Karpas-422 (cell line): Measurements from ENCODE around the gene KRTAP29-1. TPM values are rescaled to one million over a fixed set of nuclear protein-coding genes. Genes with fewer than 3 reads are reported as not detected.
A peak's percentile ranks its signal among the peaks of the same experiment; 100 is the strongest.

ENCODE experiments used
- DNase-seq: peaks from one replicate; pipeline ENCODE4 v3.0.0-alpha.2; 2015
- H2AFZ ChIP-seq: fragments of 200-600 bp; sonication (generic); 2 replicates; pipeline ENCODE4 v1.6.1; 2014; ENCODE audit warnings: antibody characterized with exemption, low read length, mixed read lengths
- H3K27ac ChIP-seq: fragments of 200-600 bp; sonication (generic); 2 replicates; pipeline ENCODE4 v1.5.1; 2014; ENCODE audit warnings: mild to moderate bottlenecking, low read length, moderate library complexity
- H3K27me3 ChIP-seq: fragments of 200-600 bp; sonication (generic); 2 replicates; pipeline ENCODE4 v1.6.1; 2014; ENCODE audit warnings: low read length, mixed read lengths
- H3K36me3 ChIP-seq: fragments of 200-600 bp; sonication (generic); 2 replicates; pipeline ENCODE4 v1.6.1; 2014; ENCODE audit warnings: low read length, mixed read lengths; ENCODE audit not compliant: insufficient read depth
- H3K4me1 ChIP-seq: fragments of 200-600 bp; sonication (generic); 2 replicates; pipeline ENCODE4 v1.6.1; 2014; ENCODE audit warnings: mild to moderate bottlenecking, low read length, mixed read lengths
- H3K4me2 ChIP-seq: fragments of 200-600 bp; sonication (generic); 2 replicates; pipeline ENCODE4 v1.6.1; 2014; ENCODE audit warnings: low read length, low read depth, mild to moderate bottlenecking; ENCODE audit not compliant: poor library complexity, severe bottlenecking
- H3K4me3 ChIP-seq: fragments of 200-600 bp; sonication (generic); 2 replicates; pipeline ENCODE4 v1.5.1; 2014; ENCODE audit warnings: mild to moderate bottlenecking, antibody characterized with exemption, low read length, mixed read lengths
- H3K79me2 ChIP-seq: fragments of 200-600 bp; sonication (generic); 2 replicates; pipeline ENCODE4 v1.6.1; 2014; ENCODE audit warnings: mild to moderate bottlenecking, low read length, mixed read lengths
- H3K9ac ChIP-seq: fragments of 200-600 bp; sonication (generic); 2 replicates; pipeline ENCODE4 v1.6.0; 2014; ENCODE audit warnings: low read length
- H3K9me2 ChIP-seq: fragments of 200-600 bp; sonication (generic), shearing (Covaris generic); replicated peaks from 2 replicates; pipeline ENCODE4 v1.6.0; 2014; ENCODE audit warnings: mild to moderate bottlenecking, low read length, moderate library complexity; ENCODE audit not compliant: insufficient read depth
- H3K9me3 ChIP-seq: fragments of 300-700, 200-600 bp; sonication (generic); 2 replicates; pipeline ENCODE4 v1.6.1; 2014; ENCODE audit warnings: low read length, mixed read lengths
- H4K20me1 ChIP-seq: fragments of 200-600 bp; sonication (generic); 2 replicates; pipeline ENCODE4 v1.6.1; 2014; ENCODE audit warnings: mild to moderate bottlenecking, antibody characterized with exemption, low read length, low read depth; ENCODE audit not compliant: insufficient read depth
- total RNA-seq: library from RNA; depleted of rRNA; stranded (reverse); fragments of >200 nt; shearing (Covaris generic); gene quantifications from 2 replicates; pipeline ENCODE4 v1.2.3, GENCODE V29; 2014; ENCODE audit warnings: low replicate concordance

KRTAP29-1 gene
- total RNA-seq, 1 experiment from 2014 or later: not detected

GRCh38 chr17:41311111-41311510 lies 8.5 kb upstream of the KRTAP29-1 start:
- no peaks in the 10 kb centered on the region for H3K36me3 ChIP-seq
- no peak overlapping the region for H3K4me2 ChIP-seq
- no peaks in the 10 kb centered on the region for H3K27me3 ChIP-seq
- H2AFZ ChIP-seq: no peak overlapping the region
- H4K20me1 ChIP-seq: no peaks in the 10 kb centered on the region
- peaks cover 3% of the 10 kb centered on the region; the same call in 1 of the 2 replicates for H3K4me1 ChIP-seq
- no peak overlapping the region for H3K27ac ChIP-seq
- H3K4me3 ChIP-seq: no peak overlapping the region
- no peak for DNase-seq
- no peaks in the 10 kb centered on the region for H3K9me3 ChIP-seq
- no peaks in the 10 kb centered on the region for H3K9me2 ChIP-seq
- no peak overlapping the region for H3K9ac ChIP-seq
- no peaks in the 10 kb centered on the region for H3K79me2 ChIP-seq

- Histone ChIP-seq H3K4me2 (no peak within 1 kb of the TSS), H2AFZ (no peak within 1 kb of the TSS), H3K27ac (no peak within 1 kb of the TSS), H3K9me3 (no peaks in the 10 kb centered on the region), H3K9ac (no peak within 1 kb of the TSS), H4K20me1 (no peaks in the 10 kb centered on the region), H3K9me2 (no peaks in the 10 kb centered on the region), H3K4me1 (peaks cover 3% of the 10 kb centered on the region; the same call in 1 of the 2 replicates), H3K27me3 (no peaks in the 10 kb centered on the region), H3K4me3 (no peak within 1 kb of the TSS), H3K36me3 (no peaks in the 10 kb centered on the region), H3K79me2 (no peaks in the 10 kb centered on the region)
- DNase-seq: no peak
These were observed 6.3 kb upstream of the KRTAP29-1 start, which contains the start of gene KRTAP16-1 for GRCh38 chr17:41308918-41309359. TSS of gene KRTAP16-1 (minus strand) at chr17:41309309. CDS start at chr17:41309253, 56 bp downstream.

- Histone ChIP-seq H3K9ac (no peak overlapping the region), H3K4me1 (peaks cover 3% of the 10 kb centered on the region; the same call in 1 of the 2 replicates), H3K79me2 (no peaks in the 10 kb centered on the region), H3K27ac (no peak overlapping the region), H3K9me2 (no peaks in the 10 kb centered on the region), H3K36me3 (no peaks in the 10 kb centered on the region), H3K4me3 (no peak overlapping the region), H3K4me2 (no peak overlapping the region), H3K9me3 (no peaks in the 10 kb centered on the region), H2AFZ (no peak overlapping the region), H4K20me1 (no peaks in the 10 kb centered on the region), H3K27me3 (no peaks in the 10 kb centered on the region)
- peak; percentile 43 for DNase-seq
These were observed 5.7 kb upstream of the KRTAP29-1 start for GRCh38 chr17:41308251-41308917.

GRCh38 chr17:41307647-41308046 lies 5.0 kb upstream of the KRTAP29-1 start:
- Histone ChIP-seq H3K9me2 (no peaks in the 10 kb centered on the region), H4K20me1 (no peaks in the 10 kb centered on the region), H3K4me3 (no peak overlapping the region), H3K4me1 (peaks cover 3% of the 10 kb centered on the region; the same call in 1 of the 2 replicates), H3K27ac (no peak overlapping the region), H3K9ac (no peak overlapping the region), H3K79me2 (no peaks in the 10 kb centered on the region), H3K27me3 (no peaks in the 10 kb centered on the region), H2AFZ (no peak overlapping the region), H3K36me3 (no peaks in the 10 kb centered on the region), H3K4me2 (no peak overlapping the region), H3K9me3 (no peaks in the 10 kb centered on the region)
- no peak for DNase-seq

GRCh38 chr17:41304091-41304490 lies 1.4 kb upstream of the KRTAP29-1 start:
- no peak overlapping the region for H3K4me2 ChIP-seq

GRCh38 chr17:41302981-41303380 lies 330 bp upstream of the KRTAP29-1 start:
- Histone ChIP-seq H3K79me2 (no peaks in the 10 kb centered on the region), H3K9me2 (no peaks in the 10 kb centered on the region), H3K9me3 (no peaks in the 10 kb centered on the region), H3K9ac (no peak overlapping the region), H3K27me3 (no peaks in the 10 kb centered on the region), H4K20me1 (no peaks in the 10 kb centered on the region), H3K36me3 (no peaks in the 10 kb centered on the region), H3K4me2 (no peak overlapping the region), H3K4me1 (no peaks in the 10 kb centered on the region), H2AFZ (no peak overlapping the region), H3K27ac (no peak overlapping the region), H3K4me3 (no peak overlapping the region)
- DNase-seq: no peak

More at GRCh38 chr17:41304091-41304490, 1.4 kb upstream of the KRTAP29-1 start:
- no peak overlapping the region for H3K27ac ChIP-seq
- H3K36me3 ChIP-seq: no peaks in the 10 kb centered on the region
- H3K9me3 ChIP-seq: no peaks in the 10 kb centered on the region
- peaks cover 3% of the 10 kb centered on the region; the same call in 1 of the 2 replicates for H3K4me1 ChIP-seq
- H3K79me2 ChIP-seq: no peaks in the 10 kb centered on the region
- no peak overlapping the region for H2AFZ ChIP-seq
- DNase-seq: no peak
- H3K9me2 ChIP-seq: no peaks in the 10 kb centered on the region
- H3K9ac ChIP-seq: no peak overlapping the region
- no peaks in the 10 kb centered on the region for H3K27me3 ChIP-seq
- H3K4me3 ChIP-seq: no peak overlapping the region
- H4K20me1 ChIP-seq: no peaks in the 10 kb centered on the region

GRCh38 chr17:41301204-41301790 lies 1.4 kb downstream of the KRTAP29-1 start:
- H3K36me3 ChIP-seq: no peaks in the 10 kb centered on the region
- H3K4me2 ChIP-seq: no peak overlapping the region
- no peak for DNase-seq

GRCh38 chr17:41298458-41299135 lies 4.1 kb downstream of the KRTAP29-1 start:
- no peaks in the 10 kb centered on the region for H4K20me1 ChIP-seq
- H3K27ac ChIP-seq: no peak overlapping the region
- no peak overlapping the region for H3K9ac ChIP-seq
- no peaks in the 10 kb centered on the region for H3K4me1 ChIP-seq
- DNase-seq: no peak
- H3K27me3 ChIP-seq: no peaks in the 10 kb centered on the region
- H2AFZ ChIP-seq: no peak overlapping the region
- H3K79me2 ChIP-seq: no peaks in the 10 kb centered on the region
- H3K36me3 ChIP-seq: no peaks in the 10 kb centered on the region
- H3K9me3 ChIP-seq: no peaks in the 10 kb centered on the region
- H3K4me3 ChIP-seq: no peak overlapping the region
- H3K9me2 ChIP-seq: no peaks in the 10 kb centered on the region
- H3K4me2 ChIP-seq: no peak overlapping the region

More at GRCh38 chr17:41301204-41301790, 1.4 kb downstream of the KRTAP29-1 start:
- no peak overlapping the region for H2AFZ ChIP-seq
- H3K9ac ChIP-seq: no peak overlapping the region
- no peaks in the 10 kb centered on the region for H3K27me3 ChIP-seq
- H3K9me3 ChIP-seq: no peaks in the 10 kb centered on the region
- H3K79me2 ChIP-seq: no peaks in the 10 kb centered on the region
- no peaks in the 10 kb centered on the region for H3K4me1 ChIP-seq
- H3K9me2 ChIP-seq: no peaks in the 10 kb centered on the region
- H4K20me1 ChIP-seq: no peaks in the 10 kb centered on the region
- no peak overlapping the region for H3K27ac ChIP-seq
- no peak overlapping the region for H3K4me3 ChIP-seq
